DOHH2 (cell line): ENCODE measurements around the gene ZNF385B.

Experiments
- EZH2phosphoT487 ChIP-seq: fragments of 200-600 bp; sonication (generic); IDR thresholded peaks from 2 replicates; pipeline ENCODE4 v1.6.1; 2017; ENCODE audit warnings: borderline replicate concordance, mild to moderate bottlenecking, antibody characterized with exemption, low read length, moderate library complexity, mixed read lengths
- TF ChIP-seq, protein P1 (sequence below): fragments of 200-600 bp; sonication (generic); IDR thresholded peaks from one replicate; pipeline ENCODE4 v1.5.1; 2014; ENCODE audit warnings: antibody characterized with exemption, mild to moderate bottlenecking, low read depth, low read length; ENCODE audit not compliant: poor library complexity, severe bottlenecking

DNA sequence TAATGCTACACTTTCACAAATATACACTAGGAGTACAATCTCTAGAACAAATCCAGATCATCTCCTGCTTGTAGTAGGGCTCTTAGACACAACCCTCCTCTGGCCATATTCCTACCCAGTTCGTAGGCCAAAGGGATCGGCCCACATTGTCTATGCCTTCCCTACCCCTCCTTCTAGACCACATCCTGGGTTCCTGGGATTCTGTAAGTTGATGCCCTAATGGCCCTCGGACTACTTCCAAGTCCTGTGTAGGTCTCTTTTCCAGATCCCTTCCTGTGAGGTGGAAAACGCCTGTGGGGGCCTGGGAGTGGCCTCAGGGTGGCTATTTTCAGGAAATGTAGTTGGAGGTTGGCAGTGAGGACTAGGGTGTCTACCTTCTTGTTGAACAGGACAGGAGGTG lies 289.7 kb downstream of the ZNF385B start:
- TF ChIP-seq, protein P1, sequence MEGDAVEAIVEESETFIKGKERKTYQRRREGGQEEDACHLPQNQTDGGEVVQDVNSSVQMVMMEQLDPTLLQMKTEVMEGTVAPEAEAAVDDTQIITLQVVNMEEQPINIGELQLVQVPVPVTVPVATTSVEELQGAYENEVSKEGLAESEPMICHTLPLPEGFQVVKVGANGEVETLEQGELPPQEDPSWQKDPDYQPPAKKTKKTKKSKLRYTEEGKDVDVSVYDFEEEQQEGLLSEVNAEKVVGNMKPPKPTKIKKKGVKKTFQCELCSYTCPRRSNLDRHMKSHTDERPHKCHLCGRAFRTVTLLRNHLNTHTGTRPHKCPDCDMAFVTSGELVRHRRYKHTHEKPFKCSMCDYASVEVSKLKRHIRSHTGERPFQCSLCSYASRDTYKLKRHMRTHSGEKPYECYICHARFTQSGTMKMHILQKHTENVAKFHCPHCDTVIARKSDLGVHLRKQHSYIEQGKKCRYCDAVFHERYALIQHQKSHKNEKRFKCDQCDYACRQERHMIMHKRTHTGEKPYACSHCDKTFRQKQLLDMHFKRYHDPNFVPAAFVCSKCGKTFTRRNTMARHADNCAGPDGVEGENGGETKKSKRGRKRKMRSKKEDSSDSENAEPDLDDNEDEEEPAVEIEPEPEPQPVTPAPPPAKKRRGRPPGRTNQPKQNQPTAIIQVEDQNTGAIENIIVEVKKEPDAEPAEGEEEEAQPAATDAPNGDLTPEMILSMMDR = no peak
- no peak for TF ChIP-seq EZH2phosphoT487
